ENCODE measurements around the gene COL27A1.

COL27A1 gene

DNA sequence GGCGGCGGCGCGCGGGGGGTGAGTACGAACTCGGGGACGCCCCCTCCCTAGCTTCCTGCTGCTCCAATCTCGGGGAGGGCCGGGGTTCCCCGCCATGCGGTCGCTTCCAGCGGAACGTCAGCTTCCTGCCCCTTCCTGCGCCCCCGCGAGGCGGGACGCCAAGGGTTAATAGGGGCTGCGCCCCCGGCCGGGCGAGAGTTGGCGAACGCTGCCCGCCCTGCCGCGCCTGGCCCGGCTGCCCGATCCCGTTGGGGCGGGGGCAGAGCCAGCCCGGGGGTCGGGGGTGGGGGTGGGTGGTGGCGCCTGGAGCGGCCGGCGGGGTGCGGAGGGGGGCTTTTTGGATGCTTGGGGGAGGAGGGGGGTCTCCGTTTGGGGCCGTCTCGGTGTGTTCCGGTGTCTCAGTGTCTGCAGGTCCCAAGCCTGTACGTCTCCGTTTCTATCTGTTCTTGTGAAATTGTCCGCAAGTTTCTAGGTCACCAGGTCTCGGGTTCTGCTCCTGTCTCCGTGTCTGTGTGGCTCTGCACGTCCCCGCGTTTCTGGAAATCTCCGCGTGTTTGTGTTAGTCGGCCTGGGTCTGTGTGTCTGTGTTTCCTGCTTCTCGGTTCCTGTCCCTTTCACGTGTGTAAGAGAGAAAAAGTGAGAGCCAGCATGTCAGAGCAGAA, 789 bp downstream of the COL27A1 start:
- TF ChIP-seq, protein P1, sequence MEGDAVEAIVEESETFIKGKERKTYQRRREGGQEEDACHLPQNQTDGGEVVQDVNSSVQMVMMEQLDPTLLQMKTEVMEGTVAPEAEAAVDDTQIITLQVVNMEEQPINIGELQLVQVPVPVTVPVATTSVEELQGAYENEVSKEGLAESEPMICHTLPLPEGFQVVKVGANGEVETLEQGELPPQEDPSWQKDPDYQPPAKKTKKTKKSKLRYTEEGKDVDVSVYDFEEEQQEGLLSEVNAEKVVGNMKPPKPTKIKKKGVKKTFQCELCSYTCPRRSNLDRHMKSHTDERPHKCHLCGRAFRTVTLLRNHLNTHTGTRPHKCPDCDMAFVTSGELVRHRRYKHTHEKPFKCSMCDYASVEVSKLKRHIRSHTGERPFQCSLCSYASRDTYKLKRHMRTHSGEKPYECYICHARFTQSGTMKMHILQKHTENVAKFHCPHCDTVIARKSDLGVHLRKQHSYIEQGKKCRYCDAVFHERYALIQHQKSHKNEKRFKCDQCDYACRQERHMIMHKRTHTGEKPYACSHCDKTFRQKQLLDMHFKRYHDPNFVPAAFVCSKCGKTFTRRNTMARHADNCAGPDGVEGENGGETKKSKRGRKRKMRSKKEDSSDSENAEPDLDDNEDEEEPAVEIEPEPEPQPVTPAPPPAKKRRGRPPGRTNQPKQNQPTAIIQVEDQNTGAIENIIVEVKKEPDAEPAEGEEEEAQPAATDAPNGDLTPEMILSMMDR (IDR thresholded peaks at IDR 0.05) = no peak

DNA sequence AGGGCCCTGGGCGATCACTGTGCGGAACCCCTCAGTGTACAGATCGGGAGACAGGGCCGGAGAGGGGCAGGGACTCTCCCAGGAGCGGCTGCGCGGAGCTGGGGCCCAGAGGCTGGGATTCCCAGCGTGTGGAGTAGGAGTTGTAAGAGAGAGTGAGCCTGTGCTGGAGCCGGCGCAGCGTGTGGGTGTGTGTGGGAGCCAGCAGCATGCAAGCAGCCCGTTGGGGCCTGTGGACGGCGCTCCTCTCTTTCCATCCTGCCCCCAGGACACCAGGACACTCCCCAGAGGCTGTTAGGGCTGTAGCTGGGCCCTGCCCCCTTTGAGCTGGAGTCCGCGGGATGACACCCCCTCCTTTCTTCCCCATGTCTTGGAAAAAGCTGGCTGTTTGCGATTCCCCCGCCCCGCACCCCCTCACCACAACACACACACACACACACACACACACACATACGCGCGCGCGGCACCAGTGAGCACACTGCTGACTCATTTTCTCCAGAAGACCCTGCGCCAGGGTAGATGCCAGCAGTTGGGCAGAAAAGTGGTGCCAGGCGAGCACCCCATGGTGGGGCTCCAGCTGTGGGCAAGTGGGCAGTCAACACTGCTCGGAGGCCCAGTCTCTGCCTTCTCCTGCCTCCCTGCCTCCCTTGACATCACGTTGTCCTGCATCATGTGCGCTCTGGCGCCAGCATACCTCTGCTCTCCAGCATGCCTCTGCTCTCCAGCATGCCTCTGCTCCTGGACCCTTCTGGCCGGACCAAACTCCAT, 1.5 kb downstream of the COL27A1 start:
- TF ChIP-seq, protein P1 (IDR thresholded peaks at IDR 0.05) = no peak

DNA sequence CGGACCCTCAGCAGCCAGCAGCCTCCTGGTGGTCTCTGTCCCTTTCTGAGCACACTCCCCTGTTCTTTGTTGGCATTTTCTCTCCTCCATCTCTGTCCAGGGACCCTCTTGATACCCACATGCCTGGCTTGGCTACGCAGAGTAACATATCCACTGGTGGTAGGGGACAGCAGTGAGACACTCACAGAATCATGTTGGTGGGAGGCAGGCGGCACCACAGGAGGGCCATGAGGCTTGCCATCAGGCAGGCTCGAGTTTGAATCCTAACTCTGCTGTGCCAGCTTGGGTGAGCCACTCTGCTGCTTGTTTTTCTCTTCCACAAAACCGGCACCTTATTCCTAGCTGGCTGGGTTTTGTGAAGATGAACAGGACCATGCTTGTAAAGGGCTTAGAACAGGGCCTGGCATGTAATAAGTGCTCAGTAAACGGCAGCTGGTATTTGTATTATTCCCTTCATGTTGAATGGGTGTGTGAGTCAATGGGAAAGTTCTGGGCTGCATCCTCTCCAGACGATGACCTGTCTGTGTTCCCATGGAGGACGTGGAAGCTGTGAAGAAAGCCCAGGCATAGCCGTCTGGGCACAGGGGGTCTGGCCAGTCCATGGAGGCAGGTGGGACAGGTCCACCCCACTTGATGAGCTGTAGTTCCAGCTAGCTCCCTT, 2.3 kb downstream of the COL27A1 start:
- TF ChIP-seq, protein P1 (IDR thresholded peaks at IDR 0.05) = no peak

DNA sequence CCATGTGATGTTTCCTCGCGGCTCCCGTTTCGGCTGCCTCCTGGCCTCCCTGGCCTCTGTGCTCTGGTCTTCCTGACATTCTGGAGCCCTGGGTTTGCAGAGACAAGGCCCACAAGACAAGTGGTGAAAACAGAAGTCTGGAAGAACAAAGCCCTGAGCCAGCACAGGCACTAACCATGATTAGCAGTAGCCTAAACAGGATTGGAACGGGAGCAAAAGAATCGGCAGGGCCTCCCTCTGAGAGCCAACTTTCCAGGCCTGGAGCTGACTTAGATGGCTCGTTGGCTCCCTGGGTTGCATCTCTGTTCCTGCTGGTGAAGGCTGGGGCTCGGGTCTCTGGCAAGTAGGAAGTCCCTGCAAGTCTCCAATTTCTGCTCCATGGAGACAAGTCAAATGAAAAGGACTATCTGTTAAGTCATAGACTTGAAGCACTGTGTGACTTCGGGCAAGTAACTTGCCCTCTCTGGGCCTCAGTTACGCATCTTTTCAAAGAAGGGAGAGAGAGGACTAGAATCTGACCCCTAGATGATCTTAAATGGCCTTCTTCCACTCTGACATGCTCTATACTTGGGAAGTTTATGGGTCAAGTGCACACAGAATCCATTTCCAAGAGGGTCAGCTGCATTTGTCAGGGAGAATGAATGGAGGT, 3.3 kb downstream of the COL27A1 start:
- TF ChIP-seq, protein P1 (IDR thresholded peaks at IDR 0.05) = no peak

DNA sequence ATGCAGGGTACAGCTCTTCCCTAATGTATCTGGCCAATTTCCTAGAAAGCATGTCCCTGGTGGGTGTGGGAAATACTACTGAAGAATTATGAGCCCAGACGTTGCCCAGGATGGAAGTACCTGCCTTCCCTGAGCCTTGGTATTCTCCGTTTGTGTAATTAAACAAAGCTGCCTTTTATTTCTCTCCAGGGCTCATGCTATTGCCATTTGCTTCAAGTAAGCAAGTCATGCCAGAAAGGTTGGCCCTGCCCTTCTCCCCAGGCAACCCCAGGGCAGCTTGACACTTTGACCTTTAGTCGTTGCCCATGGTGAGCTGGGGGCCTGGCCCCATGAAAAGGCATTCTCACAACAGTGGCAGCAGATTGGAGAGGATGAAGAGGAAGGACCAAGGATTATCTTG, 4.4 kb downstream of the COL27A1 start:
- TF ChIP-seq, protein P1 (IDR thresholded peaks at IDR 0.05) = no peak

DNA sequence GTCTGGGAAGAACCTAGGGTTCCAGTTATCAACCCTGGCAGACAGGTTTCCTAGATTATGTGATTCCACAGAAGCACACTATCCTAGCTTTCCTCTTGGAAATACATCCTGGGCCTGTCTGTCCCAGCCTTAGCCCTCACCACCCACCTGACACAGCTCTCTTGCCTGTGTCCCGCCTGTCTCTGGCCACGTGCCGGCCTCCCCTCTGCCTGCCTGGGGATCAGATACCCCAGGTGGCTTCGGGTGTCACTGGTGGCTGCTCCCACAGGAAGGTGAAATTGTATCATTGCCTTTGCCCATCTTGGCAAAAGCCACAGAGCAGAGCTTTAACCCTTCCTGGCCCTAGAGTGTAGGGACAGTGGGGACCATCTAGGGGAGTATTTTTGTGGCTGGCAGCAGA, 6.2 kb downstream of the COL27A1 start:
- TF ChIP-seq, protein P1 (IDR thresholded peaks at IDR 0.05) = no peak

DNA sequence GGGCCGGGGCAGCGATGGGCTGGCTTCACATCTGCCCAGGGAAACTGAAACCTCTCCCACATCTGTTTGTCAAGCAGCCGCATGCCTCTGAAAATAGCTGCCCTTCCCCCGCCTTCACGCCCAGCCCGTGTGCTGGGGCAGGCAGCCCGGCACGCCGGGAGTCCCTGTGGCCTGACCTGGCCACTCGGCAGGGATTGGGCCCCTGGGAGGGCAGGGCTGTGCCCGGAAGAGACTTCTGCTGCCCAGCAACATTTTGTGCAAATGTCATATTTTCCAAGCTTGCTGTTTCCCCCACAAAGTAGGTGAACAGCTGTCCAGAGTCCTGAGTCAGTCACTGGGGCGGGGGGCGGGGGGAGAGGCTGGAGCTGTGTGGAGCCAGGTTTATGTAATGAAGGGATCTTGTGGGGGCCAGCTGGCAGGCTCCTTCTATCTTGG, 8.2 kb downstream of the COL27A1 start:
- TF ChIP-seq, protein P1 (IDR thresholded peaks at IDR 0.05) = no peak
